HG02943 (cell line): ENCODE data around the gene GLP2R.
"Not testable (repeated sequence)": the region's sequence is repeated elsewhere in the genome, so short reads cannot be mapped to it uniquely, and the experiment has no call there.

Experiments
- ATAC-seq: cut with Tn5 transposase; IDR thresholded peaks from one replicate; pipeline ENCODE4 v1.9.1; 2021; ENCODE audit warnings: mild to moderate bottlenecking, low read depth, moderate library complexity; ENCODE audit not compliant: unreplicated experiment

GLP2R gene

DNA sequence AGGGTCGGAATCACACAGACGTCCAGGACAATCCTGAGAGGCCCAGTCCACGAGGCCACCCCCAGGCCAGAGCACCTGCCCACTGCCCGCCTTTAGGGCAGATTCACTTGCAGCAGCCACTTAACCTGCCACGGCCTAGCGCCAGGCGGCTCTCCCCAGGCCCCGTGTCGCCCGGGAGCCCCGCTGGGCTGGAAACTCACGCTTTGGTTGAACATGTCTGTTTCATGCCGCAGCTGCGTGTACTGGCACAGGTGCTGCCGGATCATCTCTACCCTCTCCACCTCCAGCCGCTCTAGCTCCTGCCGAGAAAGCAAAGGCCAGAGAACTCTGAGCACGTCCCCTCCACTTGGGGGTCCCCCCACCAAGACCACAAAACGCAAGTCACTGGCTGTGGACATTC lies 92.1 kb downstream of the GLP2R start:
- ATAC-seq, result no peak

DNA sequence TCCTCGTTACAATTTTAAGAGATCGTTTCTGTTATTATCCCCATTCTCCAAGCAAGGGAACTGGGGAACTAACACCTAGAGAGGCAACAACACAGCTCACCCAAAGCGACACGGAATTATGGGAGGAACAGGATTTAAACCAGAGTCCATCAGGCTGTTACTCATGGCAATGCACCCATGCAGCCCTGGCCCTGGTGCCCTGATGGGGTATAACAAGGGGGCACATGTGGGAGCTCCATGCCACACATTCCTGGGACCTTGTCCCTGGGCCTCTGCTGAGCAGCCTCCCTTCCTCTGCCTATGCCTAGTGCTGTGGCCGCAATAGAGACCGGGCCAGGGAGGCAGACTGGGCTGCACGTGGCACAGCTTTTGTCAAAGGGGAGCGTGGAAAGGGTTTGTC lies 92.6 kb downstream of the GLP2R start:
- no peak for ATAC-seq

DNA sequence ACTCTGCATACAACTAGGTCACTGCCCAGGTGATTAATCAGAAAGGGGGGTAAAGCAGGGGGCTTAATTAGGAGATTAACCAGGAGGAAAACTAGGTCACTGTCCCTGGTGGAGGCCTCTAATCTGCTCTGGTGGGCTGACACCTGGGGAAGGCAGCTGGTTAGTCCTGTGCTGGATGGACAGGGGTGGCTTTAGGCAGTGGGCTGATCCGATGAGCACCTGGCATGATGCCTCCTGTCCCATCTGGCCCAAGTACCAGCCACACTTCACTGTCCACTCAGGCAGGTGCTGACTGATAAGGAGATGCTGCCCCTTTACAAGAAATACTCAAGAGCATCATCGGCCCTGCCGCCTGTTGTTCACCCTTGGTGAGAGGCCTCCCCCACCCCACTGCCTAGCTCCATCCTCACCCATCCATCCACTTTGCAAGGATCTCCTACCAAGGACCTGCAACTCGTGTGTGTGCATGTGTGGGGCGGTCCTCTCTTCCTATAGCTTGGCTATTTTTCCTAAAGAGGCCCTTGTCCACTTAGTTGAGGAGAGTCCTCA lies 93.2 kb downstream of the GLP2R start:
- no peak for ATAC-seq

DNA sequence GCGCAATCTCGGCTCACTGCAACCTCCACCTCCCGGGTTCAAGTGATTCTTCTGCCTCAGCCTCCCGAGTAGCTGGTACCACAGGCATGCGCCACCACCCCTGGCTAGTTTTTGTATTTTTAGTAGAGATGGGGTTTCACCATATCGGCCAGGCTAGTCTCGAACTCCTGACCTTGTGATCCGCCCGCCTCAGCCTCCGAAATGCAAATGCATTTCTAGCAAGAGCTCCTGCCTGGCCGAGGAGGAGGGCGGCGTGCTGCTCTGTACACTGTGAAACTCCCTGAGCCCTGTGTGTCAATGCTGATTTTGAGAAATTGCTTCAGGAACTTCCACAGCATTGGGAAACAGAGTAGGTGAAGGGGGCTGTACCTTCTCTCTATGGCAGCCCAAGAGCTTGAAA lies 95.5 kb downstream of the GLP2R start:
- ATAC-seq, result not testable (repeated sequence)

DNA sequence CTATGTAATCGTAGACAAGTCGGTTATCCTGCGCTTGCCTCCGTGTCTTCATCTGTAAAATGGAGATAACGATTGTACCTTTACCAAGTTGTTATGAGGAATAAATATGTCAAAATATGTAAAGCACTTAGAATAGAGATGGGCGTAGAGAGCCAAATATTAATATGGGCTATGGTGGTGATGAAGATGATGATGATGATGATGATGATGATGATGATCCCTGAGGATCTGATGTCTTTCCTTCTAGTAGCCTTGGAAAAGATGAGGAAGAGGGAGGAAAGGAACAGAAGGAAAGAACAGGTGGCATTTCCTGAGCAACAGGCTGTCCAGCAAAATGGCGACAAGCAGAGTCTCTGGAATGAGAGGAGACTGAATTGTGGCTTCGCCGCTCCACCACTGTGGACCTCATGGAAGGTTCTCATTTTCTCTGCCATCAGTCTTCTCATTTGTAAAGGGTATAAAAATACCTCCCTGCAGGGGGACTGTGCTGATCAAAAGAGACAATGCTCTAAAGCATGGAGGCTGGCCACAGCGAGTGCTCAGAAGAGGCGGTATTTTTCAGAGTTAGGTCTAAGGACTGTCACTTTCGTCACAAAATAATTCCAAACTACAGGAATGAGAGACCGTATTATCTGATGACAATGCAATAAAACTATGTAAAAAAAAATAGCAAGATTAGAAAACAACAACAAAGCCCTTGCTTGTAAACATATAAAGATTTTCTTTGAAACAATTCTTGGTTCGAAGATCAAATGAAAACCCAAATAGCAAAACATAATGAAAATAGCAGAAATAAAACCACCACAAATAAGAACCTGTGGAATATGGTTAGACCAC lies 96.5 kb downstream of the GLP2R start:
- no peak for ATAC-seq

DNA sequence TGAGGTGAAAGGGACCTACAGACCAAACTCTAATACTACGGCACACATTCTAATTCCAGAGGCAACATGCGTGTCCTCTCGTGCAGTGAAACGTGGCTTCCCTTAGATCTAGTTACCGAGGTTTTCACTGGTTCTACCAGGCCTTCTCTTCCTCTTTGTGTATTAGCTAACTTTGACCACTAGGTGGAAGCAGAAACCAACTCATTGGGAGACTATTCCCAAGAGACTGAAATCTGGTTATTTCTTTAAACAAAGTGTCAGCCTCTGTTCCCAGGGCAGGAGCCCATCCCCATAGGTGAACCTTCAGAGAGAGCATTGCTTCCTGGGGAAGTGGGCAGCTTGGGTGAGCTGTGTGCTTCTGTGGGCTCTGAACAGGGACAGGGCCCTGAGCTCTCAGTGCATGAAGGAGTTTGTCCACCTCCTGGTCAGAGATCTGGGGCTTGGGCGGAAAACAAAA lies 99.0 kb downstream of the GLP2R start:
- ATAC-seq, result no peak

DNA sequence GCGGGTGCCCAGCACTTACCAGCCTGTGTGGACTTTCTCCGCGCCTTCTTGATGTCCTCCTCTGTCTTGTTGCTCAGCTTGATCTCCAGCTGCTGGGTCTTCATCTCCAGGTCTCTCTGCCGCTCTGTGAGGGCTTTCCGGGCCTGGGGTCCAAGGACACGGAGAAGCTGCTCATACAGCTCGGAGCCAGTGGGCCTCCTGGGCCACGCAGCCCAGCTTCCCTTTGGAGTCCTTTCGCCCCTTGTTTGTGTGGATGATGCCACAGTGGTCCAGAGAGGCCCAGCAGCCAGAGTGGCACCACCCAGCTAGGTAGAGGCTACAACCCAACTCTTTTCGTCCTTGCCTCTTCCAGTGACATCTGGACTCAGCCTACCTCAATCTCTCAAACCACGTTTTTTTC lies 99.7 kb downstream of the GLP2R start:
- ATAC-seq, result no peak

DNA sequence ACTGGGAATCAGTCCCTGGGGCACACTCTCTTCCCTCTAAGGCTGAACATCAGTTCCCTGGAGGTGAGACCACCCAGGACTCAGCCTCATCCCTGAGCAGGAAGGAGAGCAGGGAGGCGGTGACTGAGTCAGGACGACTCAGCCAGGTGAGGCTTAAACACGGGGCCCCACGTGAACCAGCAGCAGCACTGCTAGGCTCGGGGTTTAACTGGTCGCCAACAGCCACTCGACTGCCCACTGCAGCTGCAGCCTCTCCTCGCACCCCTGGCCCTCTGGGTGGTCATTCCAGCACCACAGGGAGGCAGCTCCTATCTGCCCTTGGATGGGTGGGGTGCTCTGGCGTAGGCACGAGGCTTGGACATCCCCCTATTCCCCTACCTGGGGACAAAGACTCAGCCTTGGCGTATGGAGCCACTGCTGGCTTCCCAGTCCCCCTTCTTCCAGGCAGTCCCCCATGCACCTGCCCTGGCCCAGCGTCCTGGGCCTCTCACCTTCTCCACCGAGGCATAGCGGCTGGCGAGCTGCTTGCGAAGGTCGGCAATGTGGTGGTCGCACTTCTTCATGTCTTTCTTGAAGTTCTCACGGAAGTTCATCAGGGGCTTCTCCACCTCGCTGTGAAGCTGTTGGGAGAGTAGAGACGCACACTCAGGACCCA lies 100.6 kb downstream of the GLP2R start:
- no peak for ATAC-seq

DNA sequence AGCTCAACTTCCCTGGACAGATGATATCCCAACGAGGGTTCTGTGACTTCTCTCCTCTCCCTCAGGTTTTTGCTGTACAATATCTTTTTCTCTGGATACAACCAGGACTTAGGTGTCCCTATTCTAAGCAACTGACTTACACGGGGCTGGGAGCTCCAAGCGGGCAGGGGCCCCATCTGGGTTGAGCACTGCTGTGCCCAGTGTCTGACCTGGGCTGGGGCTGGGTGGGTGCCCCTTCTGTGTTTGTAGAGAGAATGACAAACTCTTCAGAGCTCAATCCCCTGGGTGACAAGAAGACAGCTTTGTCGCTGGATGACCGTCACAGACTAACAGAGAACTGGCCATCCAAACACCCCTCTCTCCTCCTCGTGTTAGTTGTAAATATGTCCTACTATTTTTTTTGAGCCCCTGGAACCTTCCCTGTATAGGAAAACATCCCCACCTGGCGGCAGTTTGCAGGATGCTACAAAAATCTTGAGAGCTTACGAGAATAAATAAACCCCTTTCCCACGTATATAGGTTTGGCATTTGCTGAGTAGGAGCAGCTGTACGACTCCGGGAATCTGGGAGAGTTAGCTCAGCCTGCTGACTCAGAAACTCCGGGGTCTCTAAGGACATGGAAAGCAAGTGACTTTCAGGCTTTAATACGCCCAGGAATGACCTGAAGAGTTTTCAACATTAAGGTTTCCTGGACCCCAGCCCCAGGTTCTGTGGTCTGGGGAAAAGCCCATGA lies 103.0 kb downstream of the GLP2R start:
- ATAC-seq, result no peak

DNA sequence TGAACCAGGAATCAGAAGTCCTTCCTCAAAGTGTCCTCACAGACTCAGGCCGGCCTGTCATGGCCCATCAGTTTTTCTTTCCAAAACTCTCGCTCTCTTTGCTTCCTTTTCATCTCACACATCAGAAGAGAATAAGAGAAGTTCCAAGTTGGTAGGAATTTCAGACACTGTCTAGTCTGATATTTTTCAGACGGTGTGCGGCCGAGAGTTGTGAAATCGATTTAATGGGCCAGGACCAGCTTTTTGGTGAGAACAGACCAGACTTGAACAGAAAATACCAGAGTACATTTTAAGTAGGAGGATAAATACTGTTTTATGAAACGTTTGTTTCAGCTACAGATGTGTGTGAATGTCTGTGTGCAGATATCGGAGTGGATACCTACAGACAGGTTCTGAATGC lies 104.1 kb downstream of the GLP2R start:
- ATAC-seq, result no peak

DNA sequence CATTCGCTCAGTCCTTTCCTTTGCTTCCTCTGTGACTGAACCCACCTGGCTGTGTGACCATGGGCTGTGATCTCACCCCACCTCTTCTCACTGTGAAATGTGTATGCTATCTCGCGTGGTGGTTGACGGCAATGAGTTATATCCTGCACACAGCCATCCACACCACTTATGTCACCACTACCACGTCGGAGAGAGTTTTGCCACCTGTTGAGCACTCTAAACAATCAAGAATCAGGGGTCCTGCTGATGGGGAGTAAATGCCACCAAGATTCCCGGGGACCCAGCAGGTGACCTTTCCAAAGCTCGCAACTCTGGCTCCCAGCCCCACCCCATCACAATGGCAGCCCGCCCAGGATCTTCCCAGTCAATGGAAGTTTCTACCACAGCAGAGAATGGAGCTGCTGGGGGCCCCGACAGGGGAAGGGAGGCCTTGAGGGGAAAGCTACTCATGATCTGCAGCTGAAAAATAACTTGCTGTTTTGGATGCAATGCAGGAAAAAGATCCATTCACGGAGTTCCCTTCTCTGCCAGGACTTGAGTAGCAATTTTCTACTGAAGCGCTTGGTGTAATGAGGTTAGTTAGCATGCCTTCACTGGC lies 105.5 kb downstream of the GLP2R start:
- no peak for ATAC-seq

DNA sequence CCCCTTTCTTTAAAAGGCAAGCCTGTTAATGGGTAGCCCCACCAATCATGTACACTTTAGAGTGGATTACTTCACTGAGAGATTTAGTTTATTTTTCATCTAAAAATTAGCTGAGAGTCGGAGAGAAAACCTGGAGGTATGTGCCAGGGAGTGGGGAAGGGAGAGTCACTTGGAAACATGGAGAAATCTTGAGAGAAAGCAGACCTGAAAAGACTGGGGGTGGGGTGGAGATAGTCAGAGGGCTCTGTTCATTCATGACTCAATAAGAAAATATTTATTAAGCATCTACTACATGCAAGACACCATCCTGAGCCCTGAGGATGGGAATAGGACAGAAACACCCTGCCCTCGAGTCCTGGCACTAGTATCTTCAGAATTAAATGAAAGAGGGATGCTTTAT lies 106.8 kb downstream of the GLP2R start:
- ATAC-seq, result no peak

DNA sequence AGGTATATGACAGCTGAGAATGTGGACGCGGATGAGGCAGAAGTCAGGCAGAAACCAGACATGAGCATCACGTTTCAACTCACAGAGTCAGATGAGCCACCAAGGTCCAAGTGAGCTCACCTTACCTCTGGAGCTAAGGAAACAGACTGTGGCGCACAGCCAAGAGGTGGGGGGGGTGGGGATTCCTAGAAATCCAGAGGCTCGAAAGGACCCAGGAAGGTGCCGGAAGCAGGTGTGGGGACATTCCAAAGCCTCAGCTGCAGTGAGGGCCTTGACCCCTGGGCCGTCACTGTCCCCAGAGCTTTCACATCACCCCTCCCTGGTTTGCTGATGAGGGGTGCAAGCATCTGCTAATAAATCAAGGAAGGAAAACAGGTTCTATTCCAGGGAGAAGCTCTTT lies 108.6 kb downstream of the GLP2R start:
- ATAC-seq, result no peak

DNA sequence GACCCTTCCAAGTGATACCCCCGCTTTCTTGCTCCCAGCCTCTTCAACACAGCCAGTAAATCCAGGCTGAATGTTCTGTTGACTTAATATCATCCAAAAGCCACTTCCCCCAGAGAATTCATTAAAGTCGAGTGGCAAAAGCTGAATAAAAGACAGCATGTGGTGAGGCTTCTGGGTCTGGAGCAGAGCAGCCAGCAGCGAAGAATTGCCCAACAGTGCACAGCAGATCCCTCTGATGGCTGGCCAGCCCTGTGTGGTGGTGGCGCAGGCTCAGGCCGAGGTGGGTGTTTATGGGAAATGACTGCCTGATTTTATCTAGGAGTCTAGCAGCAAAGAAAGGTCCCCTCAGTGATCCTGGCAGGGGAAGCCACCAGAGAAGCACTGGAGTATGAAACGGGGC lies 109.7 kb downstream of the GLP2R start:
- ATAC-seq, result no peak

DNA sequence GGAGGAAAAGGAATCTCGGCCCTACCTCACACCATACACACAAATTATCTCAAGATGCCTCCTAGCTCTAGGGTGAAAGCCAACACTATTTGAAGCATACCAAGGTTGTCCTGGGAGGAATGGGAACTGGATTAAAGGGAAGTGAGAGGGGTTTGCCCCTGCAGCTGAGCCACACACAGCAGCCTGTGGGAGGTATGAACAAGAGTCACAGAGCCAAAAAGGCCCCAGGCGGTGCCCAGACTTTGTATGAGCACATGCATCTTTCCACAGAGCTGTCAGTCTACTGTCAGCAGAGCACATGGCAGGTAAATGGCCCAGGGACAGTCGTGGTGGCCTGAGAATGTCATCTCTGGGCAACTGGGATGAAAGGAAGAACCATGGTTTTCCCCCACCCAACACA lies 110.4 kb downstream of the GLP2R start:
- no peak for ATAC-seq

DNA sequence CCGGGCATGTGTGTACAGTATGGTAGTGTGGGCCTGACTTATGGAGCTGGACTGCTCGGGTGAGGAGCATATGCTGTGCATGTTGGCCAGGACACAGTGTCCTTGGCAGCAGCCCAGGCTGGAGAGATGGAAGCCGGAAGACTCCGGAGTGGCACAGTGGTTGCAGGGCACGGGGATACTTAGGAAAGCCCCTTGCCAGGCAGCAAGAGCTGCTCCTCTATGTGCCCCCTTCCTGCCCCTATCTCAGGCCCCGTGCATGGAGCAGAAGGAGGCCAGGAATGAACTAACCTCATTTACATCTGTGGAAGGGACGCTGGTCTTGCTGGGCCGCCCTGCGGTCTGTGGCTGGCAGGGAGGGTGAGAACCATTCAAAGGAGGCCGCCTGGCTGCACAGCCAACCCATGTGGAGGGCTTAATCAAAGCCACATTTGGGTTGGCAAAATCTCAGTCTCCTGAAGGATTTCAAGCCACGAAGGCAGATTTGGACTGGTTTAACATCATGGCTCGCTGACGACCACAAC lies 111.6 kb downstream of the GLP2R start:
- no peak for ATAC-seq

DNA sequence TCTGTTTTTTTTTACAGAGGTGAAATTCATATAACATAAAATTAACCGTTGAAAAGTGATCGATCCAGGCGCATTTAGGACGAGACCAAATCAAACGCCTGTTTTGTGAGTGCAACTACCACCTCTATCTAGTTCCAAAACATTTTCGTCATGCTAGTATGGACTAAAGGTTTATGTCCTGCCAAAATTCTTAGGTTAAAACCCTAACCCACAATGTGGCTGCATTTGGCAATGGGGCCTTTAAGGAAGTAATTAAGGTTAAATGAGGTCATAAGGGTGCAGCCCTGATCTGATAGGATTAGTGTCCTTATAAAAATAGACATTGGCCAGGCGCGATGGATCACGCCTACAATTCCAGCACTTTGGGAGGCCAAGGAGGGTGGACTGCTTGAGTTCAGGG lies 112.2 kb downstream of the GLP2R start:
- no peak for ATAC-seq

DNA sequence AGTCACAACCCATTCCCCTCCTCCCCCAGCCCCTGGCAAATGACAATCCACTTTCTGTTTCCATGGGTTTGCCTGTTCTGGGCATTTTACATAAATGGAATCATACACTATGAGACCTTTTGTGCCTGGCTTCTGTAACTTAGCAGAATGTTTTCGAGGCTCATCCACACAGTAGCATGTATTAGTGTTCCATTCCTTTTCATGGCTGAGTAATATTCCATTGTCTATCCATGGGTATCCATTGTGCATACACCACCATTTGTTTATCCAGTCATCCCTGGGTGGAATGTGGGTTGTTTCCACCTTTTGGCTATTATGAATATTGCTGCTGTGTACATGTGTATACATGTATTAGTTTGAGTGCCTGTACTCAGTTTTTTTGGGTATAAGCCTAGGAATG lies 113.0 kb downstream of the GLP2R start:
- no peak for ATAC-seq

DNA sequence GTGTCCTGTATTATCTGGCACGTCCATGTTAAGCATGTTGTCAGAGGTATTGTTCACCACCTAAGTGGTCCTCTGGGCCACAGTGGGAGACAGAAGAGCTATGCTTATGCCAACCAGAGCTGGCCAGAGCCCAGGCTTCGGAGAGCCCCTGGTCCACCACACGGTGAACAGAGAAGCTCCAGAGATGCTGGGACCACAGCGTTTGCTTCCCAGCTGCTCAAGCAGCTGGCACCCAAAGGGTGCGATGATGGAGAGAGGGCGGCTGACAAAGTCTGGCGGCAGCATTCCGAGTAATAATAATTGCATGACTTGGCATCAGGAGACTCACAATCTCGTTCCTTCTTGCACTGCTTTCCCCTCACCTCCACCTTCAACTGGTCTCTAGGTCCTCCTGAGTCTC lies 115.1 kb downstream of the GLP2R start:
- no peak for ATAC-seq

DNA sequence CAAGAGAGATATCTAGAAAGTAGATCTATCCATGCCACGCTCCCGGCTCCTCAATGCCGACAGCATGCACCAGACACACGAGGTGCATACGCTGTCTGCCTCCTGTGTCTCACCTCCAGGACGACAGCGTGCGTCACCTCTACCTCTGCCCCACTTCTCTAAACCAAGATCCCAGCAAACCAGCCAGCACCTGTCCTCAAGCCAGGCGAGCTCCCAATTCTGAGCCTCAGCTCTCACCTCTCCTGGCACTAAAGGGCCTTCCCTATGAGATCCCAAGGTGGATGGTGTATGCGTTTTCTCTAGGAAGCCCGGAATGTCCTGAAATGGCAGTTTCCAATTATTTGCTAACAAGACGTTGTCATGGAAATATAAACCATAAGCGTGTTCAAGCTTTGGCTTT lies 115.6 kb downstream of the GLP2R start:
- no peak for ATAC-seq
